Mesenchymal stem cell (in vitro differentiated cells and primary cell): ENCODE measurements around the gene CAMK4.

Experiments used
- DNase-seq: peaks from one replicate; pipeline ENCODE4 v3.0.0-alpha.2; 2013
- H2AFZ ChIP-seq: one replicate; pipeline ENCODE4 v1.6.1; 2013; ENCODE audit warnings: low read depth, mild to moderate bottlenecking, control low read depth, inconsistent platforms, low read length, moderate library complexity
- H2AK5ac ChIP-seq: 2 replicates; pipeline ENCODE4 v1.6.1; 2013; ENCODE audit warnings: low read length, moderate library complexity, mild to moderate bottlenecking, inconsistent platforms; ENCODE audit not compliant: severe bottlenecking
- H2BK120ac ChIP-seq: one replicate; pipeline ENCODE4 v1.6.1; 2013; ENCODE audit warnings: low read depth, mild to moderate bottlenecking, inconsistent platforms, low read length, moderate library complexity
- H2BK12ac ChIP-seq, 2 experiments: one replicate each; pipeline ENCODE4 v1.6.1; 2013; ENCODE audit warnings: inconsistent platforms in 2 of 2, low read length in 2 of 2, mild to moderate bottlenecking in 2 of 2, moderate library complexity in 2 of 2, control low read depth in 1 of 2
- H2BK15ac ChIP-seq: one replicate; pipeline ENCODE4 v1.6.1; 2013; ENCODE audit warnings: mild to moderate bottlenecking, low read depth, inconsistent platforms; ENCODE audit not compliant: poor library complexity, severe bottlenecking
- H2BK5ac ChIP-seq: 2 replicates; pipeline ENCODE4 v1.6.1; 2013; ENCODE audit warnings: low read depth, mild to moderate bottlenecking, low read length, control low read depth, inconsistent platforms; ENCODE audit not compliant: poor library complexity, severe bottlenecking
- H3K14ac ChIP-seq, 2 experiments: one replicate each; pipeline ENCODE4 v1.6.1; 2013; ENCODE audit warnings: inconsistent platforms in 2 of 2, low read length in 2 of 2, control low read depth in 1 of 2, mild to moderate bottlenecking in 1 of 2, moderate library complexity in 1 of 2
- H3K18ac ChIP-seq, 2 experiments: one replicate each; pipeline ENCODE4 v1.6.1; 2013; ENCODE audit warnings: inconsistent platforms in 2 of 2, low read length in 2 of 2, control low read depth in 1 of 2, low read depth in 1 of 2, mild to moderate bottlenecking in 1 of 2
- H3K23ac ChIP-seq, 2 experiments: one replicate each; pipeline ENCODE4 v1.6.1; 2013; ENCODE audit warnings: inconsistent platforms in 2 of 2, low read length in 2 of 2, mild to moderate bottlenecking in 2 of 2, moderate library complexity in 2 of 2, control low read depth in 1 of 2
- H3K27ac ChIP-seq: 2 replicates; pipeline ENCODE4 v1.5.1; 2013; ENCODE audit warnings: mild to moderate bottlenecking, moderate library complexity, low read length, control low read depth, inconsistent platforms; ENCODE audit not compliant: poor library complexity, severe bottlenecking
- H3K27me3 ChIP-seq, 2 experiments: 2 replicates each; pipeline versions ENCODE4 v1.6.1 to v1.7.0; 2013; ENCODE audit warnings: low read length in 2 of 2, mild to moderate bottlenecking in 2 of 2, moderate library complexity in 2 of 2, control low read depth in 1 of 2, inconsistent platforms in 1 of 2; ENCODE audit not compliant: control insufficient read depth in 1 of 2, insufficient read depth in 1 of 2
- H3K36me3 ChIP-seq, 2 experiments: 2 replicates each; pipeline versions ENCODE4 v1.6.1 to v1.7.0; 2013; ENCODE audit warnings: low read length in 2 of 2, control low read depth in 1 of 2, inconsistent platforms in 1 of 2, low read depth in 1 of 2, mild to moderate bottlenecking in 1 of 2; ENCODE audit not compliant: insufficient read depth in 2 of 2, control insufficient read depth in 1 of 2
- H3K4ac ChIP-seq, 2 experiments: one replicate each; pipeline ENCODE4 v1.6.1; 2013; ENCODE audit warnings: inconsistent platforms in 2 of 2, low read length in 2 of 2, mild to moderate bottlenecking in 2 of 2, moderate library complexity in 2 of 2, control low read depth in 1 of 2, low read depth in 1 of 2
- H3K4me1 ChIP-seq: 2 replicates; pipeline ENCODE4 v1.6.1; 2013; ENCODE audit warnings: low read depth, low read length, control low read depth; ENCODE audit not compliant: control insufficient read depth, insufficient read depth
- H3K4me2 ChIP-seq: 2 replicates; pipeline ENCODE4 v1.6.1; 2013; ENCODE audit warnings: low read length, mild to moderate bottlenecking, inconsistent platforms; ENCODE audit not compliant: poor library complexity, severe bottlenecking
- H3K4me3 ChIP-seq, 2 experiments: 2 replicates each; pipeline versions ENCODE4 v1.5.1 to v1.7.0; 2013; ENCODE audit warnings: low read length in 2 of 2, mild to moderate bottlenecking in 2 of 2, control low read depth in 1 of 2, low read depth in 1 of 2; ENCODE audit not compliant: insufficient read depth in 1 of 2
- H3K79me1 ChIP-seq: replicated peaks from 2 replicates; pipeline ENCODE4 v1.6.1; 2013; ENCODE audit warnings: mild to moderate bottlenecking, control low read depth, low read length, inconsistent platforms; ENCODE audit not compliant: poor library complexity, severe bottlenecking
- H3K9ac ChIP-seq: 2 replicates; pipeline ENCODE4 v1.7.0; 2013; ENCODE audit warnings: mild to moderate bottlenecking, low read length, moderate library complexity
- H3K9me3 ChIP-seq: 2 replicates; pipeline ENCODE4 v1.7.0; 2013; ENCODE audit warnings: mild to moderate bottlenecking, low read length; ENCODE audit not compliant: control insufficient read depth
- H4K8ac ChIP-seq: one replicate; pipeline ENCODE4 v1.6.1; 2013; ENCODE audit warnings: inconsistent platforms, mild to moderate bottlenecking, low read length, moderate library complexity
- H4K91ac ChIP-seq: one replicate; pipeline ENCODE4 v1.6.1; 2013; ENCODE audit warnings: mild to moderate bottlenecking, low read length, inconsistent platforms
- WGBS: methylation state at CpG from one replicate; pipeline ENCODE4 v1.1.7; 2013; ENCODE audit warnings: mixed read lengths; 5-methylcytosine and 5-hydroxymethylcytosine counted together

Gene CAMK4

GRCh38 chr5:111242606-111243005 lies 18.4 kb downstream of the CAMK4 start:
- 88% methylated on average over 10 of the region's 10 CpGs for WGBS
- H3K36me3 ChIP-seq: no peaks in the 10 kb centered on the region

DNA sequence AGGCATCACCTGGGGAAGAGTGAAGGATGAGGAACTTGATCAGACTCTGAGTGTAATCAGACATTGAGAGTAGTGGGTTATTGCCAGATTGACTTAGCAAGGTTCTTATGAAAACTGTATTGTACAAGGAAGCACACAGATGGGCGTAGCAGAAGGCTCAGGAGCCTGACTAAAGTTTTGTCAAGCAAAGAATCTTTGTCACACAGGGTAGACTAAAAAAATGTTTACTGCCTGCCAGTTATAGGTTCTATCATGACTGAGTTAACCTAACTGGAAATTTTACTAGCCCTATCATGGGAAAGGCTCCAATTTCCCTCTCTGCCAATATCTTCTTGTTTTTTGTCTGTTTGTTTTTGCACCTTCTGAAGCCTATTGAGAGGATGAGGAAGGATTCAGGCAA lies 19.1 kb downstream of the CAMK4 start:
- no peak overlapping the region for H4K91ac ChIP-seq
- no peak overlapping the region for H2AFZ ChIP-seq
- H3K27me3 ChIP-seq: peaks cover 0 to 4% of the 10 kb centered on the region in 2 experiments
- H2AK5ac ChIP-seq: no peak overlapping the region
- H2BK120ac ChIP-seq: no peak overlapping the region
- 60% methylated on average over 1 of the region's 1 CpG for WGBS
- no peak for DNase-seq
- no peak overlapping the region for H3K14ac ChIP-seq
- H2BK15ac ChIP-seq: no peak overlapping the region
- no peak overlapping the region for H3K23ac ChIP-seq
- no peak overlapping the region for H3K9ac ChIP-seq
- H3K79me1 ChIP-seq: no peaks in the 10 kb centered on the region
- no peak overlapping the region for H2BK12ac ChIP-seq
- no peak overlapping the region for H2BK5ac ChIP-seq
- no peak overlapping the region for H3K4me2 ChIP-seq
- no peak overlapping the region for H3K27ac ChIP-seq
- no peak overlapping the region for H4K8ac ChIP-seq
- H3K4ac ChIP-seq: no peak overlapping the region
- H3K4me1 ChIP-seq: peaks cover 2% of the 10 kb centered on the region
- no peaks in the 10 kb centered on the region for H3K36me3 ChIP-seq
- no peak overlapping the region for H3K4me3 ChIP-seq
- no peaks in the 10 kb centered on the region for H3K9me3 ChIP-seq
- H3K18ac ChIP-seq: no peak overlapping the region

More at GRCh38 chr5:111242606-111243005, 18.4 kb downstream of the CAMK4 start:
- H3K9ac ChIP-seq: no peak overlapping the region
- H3K79me1 ChIP-seq: no peaks in the 10 kb centered on the region
- H3K14ac ChIP-seq: peak overlapping the region in 1 of 2 experiments; percentile 65
- no peak overlapping the region for H3K4me2 ChIP-seq
- no peak overlapping the region for H3K23ac ChIP-seq
- no peak overlapping the region for H2BK15ac ChIP-seq
- no peak overlapping the region for H3K4me3 ChIP-seq
- peaks cover 2% of the 10 kb centered on the region for H3K4me1 ChIP-seq
- no peak overlapping the region for H4K8ac ChIP-seq
- no peak overlapping the region for H2AFZ ChIP-seq
- H4K91ac ChIP-seq: no peak overlapping the region
- no peak overlapping the region for H2BK120ac ChIP-seq
- no peak for DNase-seq
- H2AK5ac ChIP-seq: no peak overlapping the region
- H3K4ac ChIP-seq: no peak overlapping the region
- H2BK12ac ChIP-seq: no peak overlapping the region
- peaks cover 0 to 4% of the 10 kb centered on the region in 2 experiments for H3K27me3 ChIP-seq
- peak overlapping the region in 1 of 2 experiments; percentile 8 for H3K18ac ChIP-seq
- no peak overlapping the region for H3K27ac ChIP-seq
- H3K9me3 ChIP-seq: no peaks in the 10 kb centered on the region
- no peak overlapping the region for H2BK5ac ChIP-seq

DNA sequence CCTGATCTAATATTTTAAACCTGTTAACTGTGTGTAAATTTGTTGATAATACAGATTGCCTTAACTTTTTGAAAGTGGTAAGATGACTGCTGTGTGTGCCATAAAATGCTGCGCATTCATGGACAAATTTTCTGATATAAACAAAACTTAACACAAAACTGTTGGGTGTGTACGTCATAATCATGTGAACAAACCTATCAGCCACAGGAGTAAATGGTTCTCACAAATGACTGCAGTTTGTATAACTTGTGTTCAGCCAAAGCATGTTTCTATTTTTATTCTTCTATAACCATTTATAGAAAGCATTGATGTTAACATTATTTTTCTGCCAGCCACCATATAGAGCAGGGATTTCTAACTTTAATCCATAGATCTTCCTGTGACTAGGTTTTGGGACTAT lies 21.5 kb downstream of the CAMK4 start:
- no peaks in the 10 kb centered on the region for H3K79me1 ChIP-seq
- H2BK12ac ChIP-seq: no peak overlapping the region
- no peak overlapping the region for H3K14ac ChIP-seq

GRCh38 chr5:111246459-111246858 lies 22.3 kb downstream of the CAMK4 start:
- Histone ChIP-seq H3K4ac (no peak overlapping the region), H2BK5ac (no peak overlapping the region), H3K9ac (no peak overlapping the region), H3K27me3 (peaks cover 0 to 10% of the 10 kb centered on the region in 2 experiments), H3K36me3 (no peaks in the 10 kb centered on the region), H3K23ac (no peak overlapping the region), H3K9me3 (no peaks in the 10 kb centered on the region), H3K4me2 (no peak overlapping the region), H3K4me1 (no peaks in the 10 kb centered on the region), H2BK120ac (no peak overlapping the region), H3K14ac (no peak overlapping the region), H2AFZ (no peak overlapping the region), H2BK12ac (no peak overlapping the region), H3K18ac (no peak overlapping the region), H3K4me3 (no peak overlapping the region), H3K79me1 (no peaks in the 10 kb centered on the region), H2AK5ac (no peak overlapping the region), H4K91ac (no peak overlapping the region), H2BK15ac (no peak overlapping the region), H4K8ac (no peak overlapping the region), H3K27ac (no peak overlapping the region)
- WGBS: 92% methylated on average over 1 of the region's 1 CpG
- no peak for DNase-seq

More for the DNA sequence above, 21.5 kb downstream of the CAMK4 start:
- DNase-seq: no peak
- no peak overlapping the region for H2AK5ac ChIP-seq
- H3K36me3 ChIP-seq: no peaks in the 10 kb centered on the region
- no CpG with 5 or more reads among the region's 2 CpGs for WGBS
- H2BK15ac ChIP-seq: no peak overlapping the region
- H3K4ac ChIP-seq: no peak overlapping the region
- H2BK120ac ChIP-seq: no peak overlapping the region
- no peak overlapping the region for H3K4me2 ChIP-seq
- no peak overlapping the region for H3K9ac ChIP-seq
- H4K91ac ChIP-seq: no peak overlapping the region
- no peaks in the 10 kb centered on the region for H3K9me3 ChIP-seq
- no peaks in the 10 kb centered on the region for H3K4me1 ChIP-seq
- no peak overlapping the region for H3K18ac ChIP-seq
- H3K23ac ChIP-seq: no peak overlapping the region
- H3K27me3 ChIP-seq: peaks cover 0 to 6% of the 10 kb centered on the region in 2 experiments
- no peak overlapping the region for H2AFZ ChIP-seq
- no peak overlapping the region for H3K4me3 ChIP-seq
- no peak overlapping the region for H3K27ac ChIP-seq
- no peak overlapping the region for H2BK5ac ChIP-seq
- no peak overlapping the region for H4K8ac ChIP-seq
